ENCODE data around the gene MLLT11.

DNA sequence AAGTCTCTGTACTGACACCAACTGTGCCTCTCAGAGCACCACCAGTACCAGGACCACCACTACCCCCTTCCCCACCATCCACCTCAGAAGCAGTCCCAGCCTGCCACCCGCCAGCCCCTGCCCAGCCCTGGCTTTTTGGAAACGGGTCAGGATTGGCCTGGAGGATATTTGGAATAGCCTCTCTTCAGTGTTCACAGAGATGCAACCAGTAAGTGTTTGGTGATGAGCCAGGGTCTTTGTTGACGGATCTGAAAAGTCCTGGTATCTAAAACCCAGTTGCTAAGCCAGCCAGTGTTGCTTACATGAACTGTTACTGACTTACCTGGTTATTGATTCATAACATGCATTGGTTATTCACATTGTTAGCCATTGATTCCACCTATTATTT lies 11.6 kb upstream of the MLLT11 start:
- TF ChIP-seq, protein P1, sequence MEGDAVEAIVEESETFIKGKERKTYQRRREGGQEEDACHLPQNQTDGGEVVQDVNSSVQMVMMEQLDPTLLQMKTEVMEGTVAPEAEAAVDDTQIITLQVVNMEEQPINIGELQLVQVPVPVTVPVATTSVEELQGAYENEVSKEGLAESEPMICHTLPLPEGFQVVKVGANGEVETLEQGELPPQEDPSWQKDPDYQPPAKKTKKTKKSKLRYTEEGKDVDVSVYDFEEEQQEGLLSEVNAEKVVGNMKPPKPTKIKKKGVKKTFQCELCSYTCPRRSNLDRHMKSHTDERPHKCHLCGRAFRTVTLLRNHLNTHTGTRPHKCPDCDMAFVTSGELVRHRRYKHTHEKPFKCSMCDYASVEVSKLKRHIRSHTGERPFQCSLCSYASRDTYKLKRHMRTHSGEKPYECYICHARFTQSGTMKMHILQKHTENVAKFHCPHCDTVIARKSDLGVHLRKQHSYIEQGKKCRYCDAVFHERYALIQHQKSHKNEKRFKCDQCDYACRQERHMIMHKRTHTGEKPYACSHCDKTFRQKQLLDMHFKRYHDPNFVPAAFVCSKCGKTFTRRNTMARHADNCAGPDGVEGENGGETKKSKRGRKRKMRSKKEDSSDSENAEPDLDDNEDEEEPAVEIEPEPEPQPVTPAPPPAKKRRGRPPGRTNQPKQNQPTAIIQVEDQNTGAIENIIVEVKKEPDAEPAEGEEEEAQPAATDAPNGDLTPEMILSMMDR (IDR thresholded peaks at IDR 0.05; ENCODE audit: poor library complexity): no peak
- TF ChIP-seq EZH2phosphoT487 (IDR thresholded peaks at IDR 0.05; ENCODE audit: low read depth, severe bottlenecking, unreplicated experiment): no peak
